HEK293T (cell line): ENCODE results near the gene TNNI3K.

Source experiments
- CTCF ChIA-PET: fragments of 350-600 bp; formaldehyde crosslinking; extraction: SDS; loops from one replicate; lab custom pipeline; 2021; ENCODE audit warnings: antibody characterized with exemption, inconsistent platforms; lab: Yijun Ruan, JAX
- POLR2A ChIA-PET: fragments of 350-600 bp; formaldehyde crosslinking; extraction: SDS; loops from one replicate; lab custom pipeline; 2020; ENCODE audit warnings: antibody characterized with exemption, inconsistent platforms; lab: Yijun Ruan, JAX
- DNase-seq: peaks from one replicate; pipeline ENCODE4 v3.0.0; 2012; ENCODE audit warnings: mixed read lengths; ENCODE audit errors: extremely low spot score
- ARNT ChIP-seq: fragments of 450-650 bp; IDR thresholded peaks from 2 replicates; pipeline ENCODE4 v1.6.1; 2017; ENCODE audit warnings: mild to moderate bottlenecking
- BHLHE40 ChIP-seq: fragments of 450-650 bp; IDR thresholded peaks from 2 replicates; pipeline ENCODE4 v1.6.1; 2016; ENCODE audit warnings: mild to moderate bottlenecking, moderate library complexity, borderline replicate concordance
- CTBP1 ChIP-seq: fragments of 450-650 bp; IDR thresholded peaks from 2 replicates; pipeline ENCODE4 v1.6.1; 2016; ENCODE audit warnings: borderline replicate concordance
- ELF4 ChIP-seq: fragments of 450-650 bp; IDR thresholded peaks from 2 replicates; pipeline ENCODE4 v1.6.1; 2017; ENCODE audit warnings: antibody characterized with exemption
- FOXA1 ChIP-seq: fragments of 450-650 bp; IDR thresholded peaks from 2 replicates; pipeline ENCODE4 v1.6.1; 2016; ENCODE audit warnings: mild to moderate bottlenecking
- FOXK2 ChIP-seq: fragments of 450-650 bp; IDR thresholded peaks from 2 replicates; pipeline ENCODE4 v1.6.1; 2016; ENCODE audit warnings: mild to moderate bottlenecking
- FOXM1 ChIP-seq: fragments of 450-650 bp; IDR thresholded peaks from 2 replicates; pipeline ENCODE4 v1.6.1; 2017; ENCODE audit warnings: mild to moderate bottlenecking, borderline replicate concordance
- HDGF ChIP-seq: fragments of 450-650 bp; IDR thresholded peaks from 2 replicates; pipeline ENCODE4 v1.6.1; 2017; ENCODE audit warnings: antibody characterized with exemption, borderline replicate concordance
- L3MBTL2 ChIP-seq: fragments of 450-650 bp; conservative IDR thresholded peaks from 2 replicates; pipeline ENCODE4 v1.6.1; 2016; ENCODE audit warnings: mild to moderate bottlenecking
- LEF1 ChIP-seq: fragments of 450-650 bp; IDR thresholded peaks from 2 replicates; pipeline ENCODE4 v1.6.1; 2017; ENCODE audit warnings: mild to moderate bottlenecking, borderline replicate concordance
- NFRKB ChIP-seq: fragments of 450-650 bp; IDR thresholded peaks from 2 replicates; pipeline ENCODE4 v1.6.1; 2016; ENCODE audit warnings: mild to moderate bottlenecking, moderate library complexity
- SP1 ChIP-seq: fragments of 450-650 bp; IDR thresholded peaks from 2 replicates; pipeline ENCODE4 v1.6.1; 2017
- SUZ12 ChIP-seq: fragments of 450-650 bp; IDR thresholded peaks from 2 replicates; pipeline ENCODE4 v1.6.1; 2016; ENCODE audit warnings: mild to moderate bottlenecking
- TARDBP ChIP-seq: fragments of 450-650 bp; IDR thresholded peaks from 2 replicates; pipeline ENCODE4 v1.6.1; 2016
- ZNF384 ChIP-seq: fragments of 450-650 bp; IDR thresholded peaks from 2 replicates; pipeline ENCODE4 v1.6.1; 2016
- TF ChIP-seq, protein P1 (sequence below): fragments of 450-650 bp; IDR thresholded peaks from 2 replicates; pipeline ENCODE4 v1.6.1; 2016

Gene TNNI3K

GRCh38 chr1:74357150-74357549, 122.0 kb downstream of the TNNI3K start:
- ChIA-PET POLR2A (no interaction called here), CTCF (no interaction called here)
- no peak for TF ChIP-seq ARNT
- no peak for TF ChIP-seq FOXK2
- no peak for TF ChIP-seq HDGF
- TF ChIP-seq L3MBTL2: no peak
- no peak for TF ChIP-seq ZNF384
- no peak for TF ChIP-seq SP1
- TF ChIP-seq TARDBP: no peak
- TF ChIP-seq, protein P1, sequence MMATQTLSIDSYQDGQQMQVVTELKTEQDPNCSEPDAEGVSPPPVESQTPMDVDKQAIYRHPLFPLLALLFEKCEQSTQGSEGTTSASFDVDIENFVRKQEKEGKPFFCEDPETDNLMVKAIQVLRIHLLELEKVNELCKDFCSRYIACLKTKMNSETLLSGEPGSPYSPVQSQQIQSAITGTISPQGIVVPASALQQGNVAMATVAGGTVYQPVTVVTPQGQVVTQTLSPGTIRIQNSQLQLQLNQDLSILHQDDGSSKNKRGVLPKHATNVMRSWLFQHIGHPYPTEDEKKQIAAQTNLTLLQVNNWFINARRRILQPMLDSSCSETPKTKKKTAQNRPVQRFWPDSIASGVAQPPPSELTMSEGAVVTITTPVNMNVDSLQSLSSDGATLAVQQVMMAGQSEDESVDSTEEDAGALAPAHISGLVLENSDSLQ: no peak
- TF ChIP-seq LEF1: no peak
- DNase-seq: no peak

DNA sequence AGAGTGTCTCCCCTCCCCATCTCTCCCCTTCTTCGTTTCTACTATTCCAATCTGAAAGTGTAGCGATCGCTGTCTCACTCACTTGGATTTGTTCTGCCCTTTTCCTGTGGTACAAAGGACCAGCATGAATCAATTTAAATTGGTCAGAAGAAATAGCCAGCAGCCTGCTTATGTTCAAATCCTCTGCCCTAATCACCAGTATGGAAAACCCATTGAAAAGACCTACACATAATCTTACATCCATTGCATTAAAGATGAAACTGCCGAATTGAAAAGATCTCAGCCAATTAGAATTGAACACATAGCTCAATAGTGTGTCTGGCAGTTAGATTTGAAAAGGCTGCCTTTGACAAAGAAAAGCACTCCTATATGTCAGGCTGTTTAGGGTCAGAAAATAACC, 122.6 kb downstream of the TNNI3K start:
- TF ChIP-seq, protein P1: no peak
- TF ChIP-seq NFRKB: no peak
- ChIA-PET CTCF (no interaction called here), POLR2A (no interaction called here)
- no peak for DNase-seq

GRCh38 chr1:74362691-74363090, 127.5 kb downstream of the TNNI3K start:
- TF ChIP-seq SUZ12 (no peak), FOXM1 (no peak), BHLHE40 (no peak)
- CTCF ChIA-PET: no interaction called here
- no peak for DNase-seq
- POLR2A ChIA-PET: no interaction called here

DNA sequence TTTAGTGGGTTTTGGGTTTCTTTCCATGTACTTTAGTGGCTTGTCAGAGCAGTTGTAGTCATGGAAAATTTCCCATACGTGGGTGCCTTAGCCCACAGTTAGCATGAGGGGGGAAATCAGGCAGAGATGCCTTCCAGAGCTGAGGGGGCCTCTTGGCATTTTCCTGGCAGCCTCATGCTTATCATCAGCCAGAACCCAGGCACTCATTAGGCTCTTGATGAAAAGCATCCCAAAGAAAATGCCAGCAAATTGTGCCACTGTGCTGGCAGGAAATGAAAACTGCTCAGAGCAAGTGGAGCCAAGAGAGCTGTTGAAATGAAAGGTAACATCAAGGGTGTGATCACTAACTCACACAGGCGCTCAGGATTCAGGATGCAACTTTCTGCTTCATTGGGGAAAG, 128.0 kb downstream of the TNNI3K start:
- ChIA-PET CTCF (no interaction called here), POLR2A (no interaction called here)

DNA sequence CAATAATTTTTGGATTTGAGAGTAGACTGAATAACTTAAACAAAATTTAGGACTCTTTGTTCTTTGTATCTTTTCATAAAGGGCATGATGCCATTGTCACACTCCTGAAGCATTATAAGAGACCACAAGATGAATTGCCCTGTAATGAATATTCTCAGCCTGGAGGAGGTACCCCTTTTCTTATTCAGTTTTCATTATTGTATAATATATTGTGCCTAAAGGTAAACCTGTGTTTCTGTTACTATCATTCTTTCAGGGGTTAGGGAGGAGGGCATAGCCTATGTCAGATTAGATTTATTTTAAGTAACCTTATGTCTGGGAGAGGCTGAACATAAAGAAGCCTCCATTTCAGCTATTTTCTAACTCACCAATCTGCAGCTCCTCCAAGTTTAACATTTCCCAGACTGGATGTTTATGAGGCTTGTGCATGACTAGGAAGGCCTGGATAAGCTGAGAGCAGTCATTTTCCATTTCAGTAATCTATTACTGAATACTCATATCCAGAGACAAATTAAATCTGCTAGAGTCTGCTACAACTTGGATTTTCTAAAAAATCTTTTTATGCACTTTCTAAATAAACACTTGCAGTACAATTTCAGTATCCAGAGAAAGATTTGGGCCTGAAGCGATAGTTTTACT, 132.1 kb downstream of the TNNI3K start:
- DNase-seq: no peak
- TF ChIP-seq FOXK2: no peak
- TF ChIP-seq HDGF: no peak
- TF ChIP-seq NFRKB: no peak
- no peak for TF ChIP-seq LEF1
- no peak for TF ChIP-seq CTBP1
- TF ChIP-seq SP1: no peak
- no peak for TF ChIP-seq FOXA1
- TF ChIP-seq TARDBP: no peak
- TF ChIP-seq, protein P1: no peak
- no peak for TF ChIP-seq ELF4
- TF ChIP-seq SUZ12: no peak
- no peak for TF ChIP-seq L3MBTL2
- no peak for TF ChIP-seq ZNF384
- TF ChIP-seq BHLHE40: no peak
- TF ChIP-seq FOXM1: no peak
- CTCF ChIA-PET: no interaction called here

More for the DNA sequence above, 128.0 kb downstream of the TNNI3K start:
- DNase-seq: no peak
- no peak for TF ChIP-seq ZNF384
- TF ChIP-seq ELF4: no peak
- no peak for TF ChIP-seq NFRKB
- no peak for TF ChIP-seq BHLHE40

DNA sequence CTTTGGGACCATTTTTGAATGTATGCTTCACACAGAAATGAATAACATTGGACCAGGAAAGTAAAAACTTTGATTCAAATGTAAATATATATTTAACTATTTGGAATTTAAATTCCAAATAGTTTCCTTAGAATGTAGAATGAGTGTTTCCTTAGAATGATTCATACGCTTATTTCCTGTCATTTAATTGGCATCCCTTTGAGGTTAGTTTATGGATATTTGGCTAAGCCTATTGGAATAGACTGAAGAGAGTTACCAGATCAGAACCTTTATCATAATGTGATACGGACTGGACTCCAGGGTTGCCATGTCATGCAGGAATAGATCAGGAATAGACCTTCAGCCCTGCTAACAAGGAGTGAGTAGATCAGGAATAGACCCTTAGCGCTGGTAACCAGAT, 133.1 kb downstream of the TNNI3K start:
- POLR2A ChIA-PET: no interaction called here
- no peak for DNase-seq
- no peak for TF ChIP-seq L3MBTL2
- no peak for TF ChIP-seq ELF4
- TF ChIP-seq, protein P1: no peak
- no peak for TF ChIP-seq CTBP1
- TF ChIP-seq HDGF: no peak
- TF ChIP-seq BHLHE40: no peak
- no peak for TF ChIP-seq ARNT
- no peak for TF ChIP-seq FOXA1
- TF ChIP-seq LEF1: no peak
- TF ChIP-seq ZNF384: no peak
- no peak for TF ChIP-seq TARDBP
- no peak for TF ChIP-seq SP1
- TF ChIP-seq FOXM1: no peak
- no peak for TF ChIP-seq NFRKB
- TF ChIP-seq SUZ12: no peak
- TF ChIP-seq FOXK2: no peak
- CTCF ChIA-PET: no interaction called here

More for the DNA sequence above, 132.1 kb downstream of the TNNI3K start:
- POLR2A ChIA-PET: no interaction called here
